Gastroesophageal sphincter (tissue), 4 donors: ENCODE measurements around the gene ADGRF3. TPM values are rescaled to one million over a fixed set of nuclear protein-coding genes. Genes with fewer than 3 reads are reported as not detected.
"Not testable (repeated sequence)": the region's sequence is repeated elsewhere in the genome, so short reads cannot be mapped to it uniquely, and the experiment has no call there.

Experiments
- ATAC-seq: fragments of 150-250 bp; one replicate; pipeline ENCODE4 v1.9.1; 2016; ENCODE audit warnings: mild to moderate bottlenecking, moderate library complexity
- H3K27ac ChIP-seq, 4 donors: fragments of 200-600 bp; sonication (generic) in 3 of 4; 1 replicate in 3 of 4; 2 replicates in 1 of 4; pipeline ENCODE4 v1.5.1; 2016 to 2019
- H3K27me3 ChIP-seq: fragments of 200-600 bp; sonication (generic); one replicate; pipeline ENCODE4 v1.5.1; 2019
- H3K36me3 ChIP-seq, 2 donors: fragments of 200-600 bp; sonication (generic); one replicate each; pipeline ENCODE4 v1.5.1; 2019; ENCODE audit warnings: control low read depth in 1 of 2
- H3K4me1 ChIP-seq, 3 donors: fragments of 200-600 bp; sonication (generic); 1 replicate in 2 of 3; 2 replicates in 1 of 3; pipeline ENCODE4 v1.5.1; 2016 to 2019; ENCODE audit warnings: control low read depth in 2 of 3
- H3K4me3 ChIP-seq, 2 donors: fragments of 200-600 bp; sonication (generic); one replicate each; pipeline ENCODE4 v1.5.1; 2019; ENCODE audit warnings: mild to moderate bottlenecking in 1 of 2, moderate library complexity in 1 of 2
- H3K9me3 ChIP-seq, 3 donors: fragments of 200-600 bp; sonication (generic); one replicate each; pipeline ENCODE4 v1.5.1; 2017 to 2019; ENCODE audit warnings: control low read depth in 2 of 3
- CTCF ChIP-seq, 4 experiments: fragments of 200-600 bp in 2 of 4; fragments of 450-650 bp in 2 of 4; sonication (generic) in 1 of 4; IDR thresholded peaks; one replicate each; pipeline ENCODE4 v1.5.1; 2017 to 2019; ENCODE audit warnings: antibody characterized with exemption in 4 of 4, mild to moderate bottlenecking in 2 of 4, moderate library complexity in 2 of 4
- EP300 ChIP-seq: sonication (generic); formaldehyde crosslinking; IDR thresholded peaks from one replicate; pipeline ENCODE4 v1.6.1; 2017; ENCODE audit warnings: antibody characterized with exemption, mild to moderate bottlenecking
- POLR2A ChIP-seq, 2 donors: fragments of 450-650 bp; IDR thresholded peaks; one replicate each; pipeline ENCODE4 v1.6.1; 2017; ENCODE audit warnings: antibody characterized with exemption in 2 of 2, mild to moderate bottlenecking in 2 of 2, moderate library complexity in 1 of 2
- POLR2AphosphoS5 ChIP-seq: sonication (generic); formaldehyde crosslinking; IDR thresholded peaks from one replicate; pipeline ENCODE4 v1.6.1; 2017; ENCODE audit warnings: antibody characterized with exemption
- WGBS, 2 donors: methylation state at CpG; one replicate each; pipeline ENCODE4 v1.1.5; 2018; ENCODE audit warnings: low coverage in 1 of 2; 5-methylcytosine and 5-hydroxymethylcytosine counted together
- total RNA-seq, 4 donors: library from RNA; depleted of rRNA; stranded (reverse); fragments of >200 nt; gene quantifications; one replicate each; pipeline ENCODE4 v1.1.0, GENCODE V29; 2016

ADGRF3 gene
- total RNA-seq, 4 donors from 2014 or later: not detected

DNA sequence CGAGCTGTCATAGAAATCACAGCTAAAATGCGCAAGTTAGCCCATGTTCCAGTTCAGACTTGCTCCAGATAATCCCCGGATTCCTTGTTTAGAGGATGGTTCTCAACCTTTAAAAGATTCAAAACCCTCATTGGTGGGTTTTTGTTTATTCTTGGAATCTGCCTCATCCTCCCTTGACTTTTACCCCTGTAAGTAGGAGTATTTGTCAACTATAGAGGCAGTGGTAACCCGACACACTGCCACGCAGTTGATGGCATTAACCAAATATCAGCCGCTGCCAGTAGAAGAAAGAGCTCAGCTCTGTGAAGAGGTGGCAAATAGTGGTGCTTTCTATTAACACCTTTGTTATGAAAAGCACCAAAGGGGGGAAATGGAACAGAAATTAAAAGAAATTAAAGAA, 41.0 kb downstream of the ADGRF3 start:
- Histone ChIP-seq H3K27ac (no peak overlapping the region), H3K27me3 (no peaks in the 10 kb centered on the region), H3K4me3 (no peak overlapping the region), H3K36me3 (no peaks in the 10 kb centered on the region), H3K4me1 (peaks cover 0 to 8% (median 0%) of the 10 kb centered on the region in 3 donors), H3K9me3 (no peaks in the 10 kb centered on the region)
- no peak for TF ChIP-seq EP300
- TF ChIP-seq CTCF (IDR thresholded peaks at IDR 0.05): no peak
- no peak for TF ChIP-seq POLR2A (IDR thresholded peaks at IDR 0.05)
- WGBS, 2 donors: 76 to 81% methylated on average over 3 to 6 of the region's 6 CpGs
- ATAC-seq: no peak

GRCh38 chr2:26305094-26305493, 41.5 kb downstream of the ADGRF3 start:
- ATAC-seq, H3K27ac ChIP-seq, H3K27me3 ChIP-seq, H3K4me3 ChIP-seq, H3K9me3 ChIP-seq, H3K36me3 ChIP-seq: not testable (repeated sequence)
- H3K4me1 ChIP-seq: peaks cover 0 to 12% (median 0%) of the 10 kb centered on the region in 3 donors
- 62 to 89% methylated on average over 3 to 7 of the region's 7 CpGs for WGBS, 2 donors

DNA sequence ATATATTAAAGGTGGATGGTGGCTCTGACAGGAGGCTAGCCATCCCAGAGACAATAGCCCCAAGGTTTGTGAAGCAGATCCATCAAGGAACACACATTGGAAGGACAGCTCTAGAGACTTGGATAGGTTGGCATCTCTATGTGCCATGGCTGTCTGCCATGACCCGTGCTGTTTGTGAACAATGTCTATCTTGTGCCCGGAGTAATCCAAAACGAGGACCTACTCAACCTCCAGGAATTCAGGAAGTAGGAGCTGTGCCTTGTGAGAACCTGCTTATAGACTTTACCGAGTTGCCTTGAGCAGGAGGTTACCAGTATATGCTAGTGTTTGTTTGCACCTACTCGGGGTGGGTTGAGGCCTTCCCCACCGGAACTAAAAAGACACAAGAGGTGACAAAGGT, 43.7 kb downstream of the ADGRF3 start:
- H3K4me1 ChIP-seq: peaks cover 0 to 25% (median 6%) of the 10 kb centered on the region in 3 donors
- no peaks in the 10 kb centered on the region for H3K9me3 ChIP-seq
- no peaks in the 10 kb centered on the region for H3K36me3 ChIP-seq
- H3K27me3 ChIP-seq: no peaks in the 10 kb centered on the region
- H3K4me3 ChIP-seq: no peak overlapping the region
- no peak for ATAC-seq
- no peak for TF ChIP-seq CTCF (IDR thresholded peaks at IDR 0.05)
- no peak for TF ChIP-seq POLR2AphosphoS5
- no peak for TF ChIP-seq EP300
- TF ChIP-seq POLR2A (IDR thresholded peaks at IDR 0.05): no peak
- WGBS, 2 donors: 33 to 85% methylated on average over 1 to 5 of the region's 6 CpGs
- H3K27ac ChIP-seq: no peak overlapping the region

GRCh38 chr2:26300234-26300925, 46.2 kb downstream of the ADGRF3 start:
- TF ChIP-seq POLR2A (IDR thresholded peaks at IDR 0.05) (no peak), POLR2AphosphoS5 (no peak), CTCF (IDR thresholded peaks at IDR 0.05) (no peak), EP300 (no peak)
- no peak for ATAC-seq
- no peaks in the 10 kb centered on the region for H3K36me3 ChIP-seq
- WGBS, 2 donors: 27 to 30% methylated on average over 21 to 22 of the region's 22 CpGs
- H3K4me3 ChIP-seq: peak overlapping the region; percentile 55 to 57
- no peaks in the 10 kb centered on the region for H3K27me3 ChIP-seq
- H3K4me1 ChIP-seq: peaks cover 0 to 30% (median 6%) of the 10 kb centered on the region in 3 donors
- no peaks in the 10 kb centered on the region for H3K9me3 ChIP-seq
- H3K27ac ChIP-seq: peak overlapping the region; percentile 61 to 91 (median 84)

GRCh38 chr2:26299471-26300101, 47.0 kb downstream of the ADGRF3 start:
- TF ChIP-seq POLR2A (IDR thresholded peaks at IDR 0.05) (no peak), POLR2AphosphoS5 (no peak), EP300 (no peak), CTCF (IDR thresholded peaks at IDR 0.05) (no peak)
- Histone ChIP-seq H3K4me1 (peaks cover 0 to 30% (median 6%) of the 10 kb centered on the region in 3 donors), H3K27ac (peak overlapping the region; percentile 61 to 91 (median 84)), H3K4me3 (peak overlapping the region; percentile 55 to 57), H3K9me3 (no peaks in the 10 kb centered on the region), H3K36me3 (no peaks in the 10 kb centered on the region), H3K27me3 (no peaks in the 10 kb centered on the region)
- 1 to 3% methylated on average over 9 of the region's 9 CpGs for WGBS, 2 donors
- ATAC-seq: peak; percentile 35
